MM.1S (cell line): ENCODE results near the gene RIBC1.

Source experiments
- EZH2 ChIP-seq: fragments of 300-600 bp; sonication (generic); optimal IDR thresholded peaks from 2 replicates; pipeline ENCODE3; 2017; ENCODE audit warnings: low read depth, mild to moderate bottlenecking, antibody characterized with exemption, low read length, mixed read lengths
- EZH2phosphoT487 ChIP-seq: fragments of 300-600 bp; sonication (generic); IDR thresholded peaks from 2 replicates; pipeline ENCODE4 v1.6.1; 2018; ENCODE audit warnings: antibody characterized with exemption, low read length

DNA sequence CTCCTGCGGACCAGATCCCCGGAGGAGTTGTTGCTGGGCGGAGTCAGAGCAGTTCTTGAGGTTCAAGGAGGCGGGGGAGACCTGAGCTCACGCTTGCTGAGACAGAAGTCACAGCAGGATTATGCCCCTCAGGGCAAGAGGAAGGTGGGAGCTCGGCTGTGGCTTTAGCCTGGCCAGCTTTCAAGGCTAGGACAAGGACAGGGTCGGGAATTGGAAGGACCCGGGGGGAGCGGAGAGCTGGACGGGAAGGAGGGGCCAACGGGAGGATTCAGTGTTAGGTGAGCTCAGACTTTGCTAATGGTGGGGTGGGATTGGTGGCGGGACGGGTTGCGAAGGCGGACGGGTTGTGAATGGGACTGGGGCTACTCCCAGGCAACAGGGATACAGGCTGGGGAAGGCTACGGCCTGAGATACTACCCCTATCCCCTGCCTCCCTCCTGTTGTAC is at the start of gene RIBC1:
- TF ChIP-seq EZH2phosphoT487, result no peak
- TF ChIP-seq EZH2, result no peak
